Lower leg skin (tissue), 4 donors: ENCODE data around the gene LCN2. TPM values are rescaled to one million over a fixed set of nuclear protein-coding genes. Genes with fewer than 3 reads are reported as not detected.

Experiments used
- DNase-seq, 2 donors: peaks; one replicate each; pipeline ENCODE4 v3.0.0-alpha.2; 2019; ENCODE audit warnings: low spot score in 2 of 2
- H3K4me3 ChIP-seq: fragments of 200-600 bp; sonication (generic); 2 replicates; pipeline ENCODE4 v1.5.1; 2017; ENCODE audit warnings: mild to moderate bottlenecking, low read depth; ENCODE audit not compliant: poor library complexity, severe bottlenecking
- CTCF ChIP-seq, 3 donors: fragments of 450-650 bp; IDR thresholded peaks; one replicate each; pipeline ENCODE4 v1.5.1; 2016; ENCODE audit warnings: antibody characterized with exemption in 3 of 3, mild to moderate bottlenecking in 3 of 3, moderate library complexity in 2 of 3
- POLR2A ChIP-seq, 2 donors: fragments of 450-650 bp; IDR thresholded peaks; one replicate each; pipeline ENCODE4 v1.6.1; 2016 to 2017; ENCODE audit warnings: antibody characterized with exemption in 2 of 2, mild to moderate bottlenecking in 1 of 2, moderate library complexity in 1 of 2
- WGBS, 2 donors: methylation state at CpG; one replicate each; pipeline ENCODE4 v1.1.5; 2018; 5-methylcytosine and 5-hydroxymethylcytosine counted together
- intact Hi-C: fragments of 100-400 bp; cut with DNase I; formaldehyde crosslinking; loops from one replicate; pipeline ENCODE4 v1.15.0; 2023; ENCODE audit warnings: low total_unique reads
- total RNA-seq, 4 donors: library from RNA; depleted of rRNA; stranded (reverse); fragments of >200 nt; gene quantifications; one replicate each; pipeline ENCODE4 v1.1.0, GENCODE V29; 2016

Gene LCN2
- total RNA-seq, 4 donors from 2014 or later, result 3.7 to 33.8 (median 19.1) TPM

- WGBS, 2 donors, result 87 to 90% methylated on average over 18 of the region's 18 CpGs
- H3K4me3 ChIP-seq, result no peak overlapping the region
- TF ChIP-seq CTCF (IDR thresholded peaks at IDR 0.05) (no peak), POLR2A (IDR thresholded peaks at IDR 0.05) (no peak)
- DNase-seq, result no peak
- intact Hi-C loops, result no loop called here
These were observed 2.3 kb downstream of the LCN2 start for GRCh38 chr9:128151309-128152132.

GRCh38 chr9:128152133-128153059, 3.1 kb downstream of the LCN2 start:
- TF ChIP-seq POLR2A (IDR thresholded peaks at IDR 0.05), result no peak
- no peak for TF ChIP-seq CTCF (IDR thresholded peaks at IDR 0.05)
- intact Hi-C loops, result no loop called here
- 96 to 97% methylated on average over 13 of the region's 13 CpGs for WGBS, 2 donors
- no peak overlapping the region for H3K4me3 ChIP-seq
- no peak for DNase-seq

- DNase-seq, result no peak
- TF ChIP-seq CTCF (IDR thresholded peaks at IDR 0.05), result no peak
- no peak for TF ChIP-seq POLR2A (IDR thresholded peaks at IDR 0.05)
- no peak overlapping the region for H3K4me3 ChIP-seq
- intact Hi-C loops, result no loop called here
- 83 to 88% methylated on average over 19 to 26 of the region's 26 CpGs for WGBS, 2 donors
These were observed 4.0 kb downstream of the LCN2 start for GRCh38 chr9:128153060-128153946.

- DNase-seq, result no peak
- intact Hi-C loops, result no loop called here
- no peak overlapping the region for H3K4me3 ChIP-seq
- TF ChIP-seq POLR2A (IDR thresholded peaks at IDR 0.05) (no peak), CTCF (IDR thresholded peaks at IDR 0.05) (no peak)
- 89 to 91% methylated on average over 8 to 11 of the region's 13 CpGs for WGBS, 2 donors
These were observed 4.9 kb downstream of the LCN2 start for GRCh38 chr9:128153947-128154695.
